GM06990 (cell line): Measurements from ENCODE around the gene PAPOLA.

Source experiments
- DNase-seq: peaks from one replicate; pipeline ENCODE4 v3.0.0-alpha.2; 2011; ENCODE audit not compliant: insufficient read length; ENCODE audit errors: extremely low read depth
- H3K27me3 ChIP-seq: replicated peaks from 2 replicates; pipeline ENCODE4 v1.6.0; 2011; ENCODE audit warnings: low read length; ENCODE audit not compliant: control insufficient read depth, insufficient read depth
- H3K36me3 ChIP-seq: 2 replicates; pipeline ENCODE4 v1.5.1; 2011; ENCODE audit warnings: low read length; ENCODE audit not compliant: control insufficient read depth, insufficient read depth
- H3K4me3 ChIP-seq: replicated peaks from 2 replicates; pipeline ENCODE4 v1.5.1; 2011; ENCODE audit warnings: low read depth, mild to moderate bottlenecking, control low read depth, low read length
- CTCF ChIP-seq: IDR thresholded peaks from 2 replicates; pipeline ENCODE4 v1.5.1; 2011; ENCODE audit warnings: low read length, control low read depth, mild to moderate bottlenecking, inconsistent platforms; ENCODE audit not compliant: insufficient read depth, poor library complexity, severe bottlenecking

PAPOLA gene

GRCh38 chr14:96584199-96584906 lies 82.2 kb downstream of the PAPOLA start:
- DNase-seq, result peak; percentile 41
- peak; percentile 76 for TF ChIP-seq CTCF
- Histone ChIP-seq H3K4me3 (no peak overlapping the region), H3K27me3 (peaks cover 2% of the 10 kb centered on the region; the same call in 1 of the 2 replicates), H3K36me3 (no peaks in the 10 kb centered on the region)

GRCh38 chr14:96584907-96585671 lies 82.9 kb downstream of the PAPOLA start:
- no peaks in the 10 kb centered on the region for H3K36me3 ChIP-seq
- H3K4me3 ChIP-seq, result no peak overlapping the region
- no peak for TF ChIP-seq CTCF
- H3K27me3 ChIP-seq, result peaks cover 2% of the 10 kb centered on the region; the same call in 1 of the 2 replicates
- no peak for DNase-seq

- no peaks in the 10 kb centered on the region for H3K36me3 ChIP-seq
- DNase-seq, result no peak
- no peak overlapping the region for H3K4me3 ChIP-seq
- H3K27me3 ChIP-seq, result peaks cover 2% of the 10 kb centered on the region; the same call in 1 of the 2 replicates
- no peak for TF ChIP-seq CTCF
Measured at GRCh38 chr14:96585672-96586013, 83.5 kb downstream of the PAPOLA start.

GRCh38 chr14:96586056-96586455 lies 83.9 kb downstream of the PAPOLA start:
- H3K27me3 ChIP-seq, result peaks cover 2% of the 10 kb centered on the region; the same call in 1 of the 2 replicates
- H3K4me3 ChIP-seq, result no peak overlapping the region
- H3K36me3 ChIP-seq, result no peaks in the 10 kb centered on the region
- no peak for DNase-seq
- TF ChIP-seq CTCF, result no peak

- no peak for DNase-seq
- no peaks in the 10 kb centered on the region for H3K36me3 ChIP-seq
- H3K4me3 ChIP-seq, result no peak overlapping the region
- H3K27me3 ChIP-seq, result peaks cover 2% of the 10 kb centered on the region; the same call in 1 of the 2 replicates
- no peak for TF ChIP-seq CTCF
Measured at GRCh38 chr14:96586921-96587822, 85.0 kb downstream of the PAPOLA start.
